ENCODE results near the gene FZD2. TPM values are rescaled to one million over a fixed set of nuclear protein-coding genes. Genes with fewer than 3 reads are reported as not detected.
A peak's percentile ranks its signal among the peaks of the same experiment; 100 is the strongest.

Gene FZD2
- total and polyA plus RNA-seq, 2 of the 13 experiments (the other 11 are each of a cell fraction or from before 2014, with no cell fraction given): 0.07 to 0.13 TPM

- TF ChIP-seq ZNF274 (CRISPR knock-in tag; IDR thresholded peaks at IDR 0.05) (no peak), MAFF (IDR thresholded peaks at IDR 0.05; ENCODE audit: low read depth, low read length) (no peak), HES4 (CRISPR knock-in tag; IDR thresholded peaks at IDR 0.05; ENCODE audit: borderline replicate concordance) (no peak), MED13 (CRISPR knock-in tag; IDR thresholded peaks at IDR 0.05) (no peak), ZNF20 (CRISPR knock-in tag; IDR thresholded peaks at IDR 0.05) (no peak), HNF4G (IDR thresholded peaks at IDR 0.05; ENCODE audit: borderline replicate concordance, low read depth, low read length) (no peak), HNF4G (CRISPR knock-in tag; IDR thresholded peaks at IDR 0.05; ENCODE audit: borderline replicate concordance, low read depth) (no peak), ZNF776 (CRISPR knock-in tag; IDR thresholded peaks at IDR 0.05) (no peak), ZNF101 (CRISPR knock-in tag; IDR thresholded peaks at IDR 0.05; ENCODE audit: borderline replicate concordance, low read depth) (no peak), BHLHE40 (IDR thresholded peaks at IDR 0.05; ENCODE audit: low read length) (no peak), ZNF724P (CRISPR knock-in tag; IDR thresholded peaks at IDR 0.05; ENCODE audit: borderline replicate concordance) (no peak), GABPB1 (CRISPR knock-in tag; IDR thresholded peaks at IDR 0.05) (0 out of 2 replicates have a peak, but pooled peaks have one; percentile 18), MEIS1 (CRISPR knock-in tag; IDR thresholded peaks at IDR 0.05; ENCODE audit: borderline replicate concordance) (no peak), ZMYM3 (CRISPR knock-in tag; IDR thresholded peaks at IDR 0.05) (peak; percentile 56; the same call in 1 of the 2 replicates), ATF1 (CRISPR knock-in tag; IDR thresholded peaks at IDR 0.05) (no peak), ZSCAN20 (CRISPR knock-in tag; IDR thresholded peaks at IDR 0.05; ENCODE audit: borderline replicate concordance) (no peak), ZNF432 (CRISPR knock-in tag; IDR thresholded peaks at IDR 0.05; ENCODE audit: borderline replicate concordance) (no peak), ZNF557 (CRISPR knock-in tag; IDR thresholded peaks at IDR 0.05) (no peak), ZSCAN29 (CRISPR knock-in tag; conservative IDR thresholded peaks at IDR 0.05) (no peak), ZNF17 (CRISPR knock-in tag; IDR thresholded peaks at IDR 0.05) (no peak), RERE (CRISPR knock-in tag; IDR thresholded peaks at IDR 0.05; ENCODE audit: low read depth) (no peak)
- TF ChIP-seq, protein P1, sequence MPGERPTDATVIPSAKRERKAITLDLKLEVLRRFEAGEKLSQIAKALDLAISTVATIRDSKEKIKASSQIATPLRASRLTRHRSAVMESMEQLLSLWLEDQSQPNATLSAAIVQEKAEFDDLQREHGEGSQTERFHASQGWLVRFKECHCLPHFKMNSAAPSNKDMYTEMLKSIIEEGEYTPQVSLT (CRISPR knock-in tag; IDR thresholded peaks at IDR 0.05; ENCODE audit: borderline replicate concordance, low read depth): no peak
- TF ChIP-seq, protein P2, sequence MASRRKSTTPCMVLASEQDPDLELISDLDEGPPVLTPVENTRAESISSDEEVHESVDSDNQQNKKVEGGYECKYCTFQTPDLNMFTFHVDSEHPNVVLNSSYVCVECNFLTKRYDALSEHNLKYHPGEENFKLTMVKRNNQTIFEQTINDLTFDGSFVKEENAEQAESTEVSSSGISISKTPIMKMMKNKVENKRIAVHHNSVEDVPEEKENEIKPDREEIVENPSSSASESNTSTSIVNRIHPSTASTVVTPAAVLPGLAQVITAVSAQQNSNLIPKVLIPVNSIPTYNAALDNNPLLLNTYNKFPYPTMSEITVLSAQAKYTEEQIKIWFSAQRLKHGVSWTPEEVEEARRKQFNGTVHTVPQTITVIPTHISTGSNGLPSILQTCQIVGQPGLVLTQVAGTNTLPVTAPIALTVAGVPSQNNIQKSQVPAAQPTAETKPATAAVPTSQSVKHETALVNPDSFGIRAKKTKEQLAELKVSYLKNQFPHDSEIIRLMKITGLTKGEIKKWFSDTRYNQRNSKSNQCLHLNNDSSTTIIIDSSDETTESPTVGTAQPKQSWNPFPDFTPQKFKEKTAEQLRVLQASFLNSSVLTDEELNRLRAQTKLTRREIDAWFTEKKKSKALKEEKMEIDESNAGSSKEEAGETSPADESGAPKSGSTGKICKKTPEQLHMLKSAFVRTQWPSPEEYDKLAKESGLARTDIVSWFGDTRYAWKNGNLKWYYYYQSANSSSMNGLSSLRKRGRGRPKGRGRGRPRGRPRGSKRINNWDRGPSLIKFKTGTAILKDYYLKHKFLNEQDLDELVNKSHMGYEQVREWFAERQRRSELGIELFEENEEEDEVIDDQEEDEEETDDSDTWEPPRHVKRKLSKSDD (CRISPR knock-in tag; IDR thresholded peaks at IDR 0.05; ENCODE audit: low read depth): no peak
These were observed 34.2 kb upstream of the FZD2 start (continued) for GRCh38 chr17:44522883-44523671.
